ENCODE data around the gene MRTO4. TPM values are rescaled to one million over a fixed set of nuclear protein-coding genes. Genes with fewer than 3 reads are reported as not detected.
A peak's percentile ranks its signal among the peaks of the same experiment; 100 is the strongest.
"Not testable (repeated sequence)": the region's sequence is repeated elsewhere in the genome, so short reads cannot be mapped to it uniquely, and the experiment has no call there.

Gene MRTO4
- 59.6 and 61.5 TPM in 2 replicates for total RNA-seq (2014; rRNA removed)
- 36.2 TPM for polyA plus RNA-seq (2012)

GRCh38 chr1:19251305-19252196, at the start of gene MRTO4, which contains the start of gene EMC1:
MRTO4 (plus strand) TSS chr1:19251805; CDS start chr1:19251836, 31 bp downstream.
EMC1 (minus strand) TSS chr1:19251524; CDS start chr1:19251509, 15 bp downstream.
- DNase-seq (ENCODE audit: low read depth): peak; percentile 80

DNA sequence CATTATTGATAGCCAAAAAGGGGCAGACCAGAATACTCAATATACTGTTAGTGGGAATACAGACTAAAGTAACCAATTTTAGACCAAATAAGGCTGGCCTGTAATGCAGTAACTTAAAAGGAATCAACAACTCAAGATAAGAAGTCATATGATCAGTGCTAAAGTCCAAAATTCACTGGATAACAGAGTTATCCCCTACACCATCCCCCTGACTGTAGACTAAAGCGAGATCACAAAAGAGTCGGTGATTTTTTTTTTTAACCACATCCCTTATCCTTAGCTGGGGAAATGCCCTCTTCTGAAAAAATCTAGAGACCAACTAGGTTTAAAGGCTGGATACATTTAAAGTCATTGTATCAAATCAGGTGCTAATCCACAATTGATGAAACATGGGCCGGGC, 49.2 kb upstream of the MRTO4 start:
- no peak for DNase-seq (ENCODE audit: low read depth)

- peak; percentile 52 for DNase-seq (ENCODE audit: low read depth)
Measured at GRCh38 chr1:19203440-19203839, 48.2 kb upstream of the MRTO4 start.

GRCh38 chr1:19204446-19205266, 46.9 kb upstream of the MRTO4 start:
- peak; percentile 16 for DNase-seq (ENCODE audit: low read depth)

DNA sequence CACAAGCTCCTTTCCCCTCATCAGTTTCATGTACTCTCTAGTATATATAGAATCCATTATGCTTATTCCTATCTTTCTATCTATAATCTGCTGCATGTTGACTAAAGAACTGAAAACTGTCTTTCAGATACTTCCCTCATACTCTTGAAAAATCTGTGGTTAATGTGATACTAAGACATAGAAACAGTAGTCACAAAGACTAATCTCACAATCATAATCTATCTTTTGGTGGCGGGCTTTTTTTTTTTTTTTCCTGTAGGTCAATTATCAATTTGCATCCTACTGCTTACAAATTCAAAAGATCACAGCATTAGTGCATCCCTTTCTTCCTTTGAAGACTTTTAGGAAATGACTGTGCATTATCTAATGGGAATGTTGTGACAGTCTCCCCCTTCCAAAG, 46.2 kb upstream of the MRTO4 start:
- no peak for DNase-seq (ENCODE audit: low read depth)

- DNase-seq (ENCODE audit: low read depth): no peak
Measured at GRCh38 chr1:19205845-19206244, 45.8 kb upstream of the MRTO4 start.

- no peak for DNase-seq (ENCODE audit: low read depth)
Measured at GRCh38 chr1:19206947-19207346, 44.7 kb upstream of the MRTO4 start.

DNA sequence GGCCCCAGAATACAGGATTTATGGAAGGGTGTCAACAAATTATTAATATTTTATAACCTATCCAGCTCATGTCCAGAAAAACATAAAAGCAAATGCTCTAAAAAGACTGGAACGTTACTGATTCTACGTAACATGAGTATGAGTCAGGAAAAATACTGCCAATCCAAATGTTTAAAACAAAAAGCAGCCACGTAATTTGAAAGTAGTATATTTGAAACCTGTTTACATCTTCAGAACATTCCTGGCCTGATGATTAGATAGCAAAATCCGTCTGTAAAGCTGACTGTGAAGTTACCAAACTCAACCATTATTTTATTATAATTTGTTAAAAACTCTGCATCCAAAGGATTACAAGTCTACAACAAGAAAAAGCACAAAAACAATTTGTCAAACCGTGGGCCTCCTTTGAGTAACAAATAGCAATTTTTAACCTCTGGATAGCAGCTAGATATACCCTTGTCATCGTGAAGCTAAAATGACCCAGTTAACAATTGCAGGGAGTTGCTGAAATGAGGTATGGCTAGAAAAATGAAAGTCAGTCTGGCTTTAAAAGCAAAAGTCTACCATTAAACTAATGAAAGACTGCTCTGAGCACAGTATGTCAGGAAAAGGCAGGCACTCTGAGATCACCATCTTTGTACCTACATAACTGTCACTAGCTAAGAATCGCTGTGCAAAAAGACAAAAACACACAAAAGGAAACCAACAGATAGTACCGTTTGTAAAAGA, 42.7 kb upstream of the MRTO4 start:
- peak; percentile 34 for DNase-seq (ENCODE audit: low read depth)

DNA sequence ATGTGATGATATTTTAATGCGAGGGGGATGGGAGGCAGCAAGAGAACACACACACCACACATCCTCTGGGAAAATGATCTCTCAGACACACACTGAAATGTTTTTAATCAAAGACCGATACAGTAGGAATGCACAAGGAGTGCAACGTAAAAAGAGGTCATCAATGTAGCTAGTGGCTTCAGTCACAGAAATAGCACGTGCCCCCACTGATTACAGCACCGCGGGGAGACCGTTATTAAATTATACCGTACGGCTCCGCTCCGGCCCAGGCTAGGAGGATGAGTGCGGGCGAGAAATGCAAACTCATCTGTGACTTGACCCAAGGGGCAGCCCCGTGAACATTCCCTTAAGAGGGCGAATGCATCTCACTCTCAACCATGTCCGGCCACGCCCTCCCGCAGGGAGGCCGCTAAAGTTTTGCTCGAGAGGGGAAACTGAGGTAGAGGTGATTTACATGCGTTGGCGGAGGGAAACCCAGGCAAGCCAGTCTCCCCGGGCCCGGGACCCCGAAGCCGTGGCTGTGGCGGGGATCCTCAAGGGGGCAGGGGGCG, 42.1 kb upstream of the MRTO4 start:
- DNase-seq (ENCODE audit: low read depth): peak; percentile 42

DNA sequence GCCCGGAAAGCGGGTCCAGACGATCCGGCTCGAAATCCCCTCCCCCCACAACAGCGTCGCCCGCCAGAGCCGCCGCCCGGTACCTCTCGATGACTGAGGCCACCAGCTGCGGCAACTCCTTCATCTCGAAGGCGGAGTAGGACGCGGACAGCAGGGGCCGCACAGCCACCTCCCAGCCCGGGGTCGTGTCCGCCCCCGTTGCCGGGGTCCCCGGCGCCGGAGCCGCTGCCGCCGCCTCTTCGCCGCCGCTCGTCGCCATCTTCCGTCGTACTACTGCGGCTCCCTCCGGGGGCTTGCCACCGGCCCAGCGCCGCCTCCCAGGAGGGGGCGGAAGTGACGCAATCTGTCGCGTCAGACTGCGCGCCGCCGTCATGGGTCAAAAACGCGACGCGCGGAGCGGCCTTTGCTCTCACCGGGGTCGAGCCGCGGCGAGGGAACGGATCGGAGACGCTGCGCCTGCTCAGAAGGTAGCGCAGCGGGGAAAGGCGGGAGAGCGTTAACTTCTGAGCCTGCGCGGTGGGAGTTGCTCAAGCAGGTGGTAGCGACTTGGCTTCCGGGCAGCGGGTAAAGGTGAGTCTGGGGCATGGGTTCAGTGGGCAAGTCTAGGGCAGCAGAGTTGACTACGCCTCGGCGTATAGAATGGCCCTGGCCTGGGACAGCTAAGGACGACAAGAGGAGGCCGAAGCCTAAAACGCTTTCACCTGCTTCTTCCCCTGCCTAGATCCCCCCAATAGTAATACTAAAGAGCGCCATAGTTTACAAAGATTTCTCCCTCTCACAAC, 41.4 kb upstream of the MRTO4 start, which contains the start of gene UBR4:
Gene UBR4, minus strand, starts transcription at position 277 of the 782 bp plus-strand sequence. Its CDS starts 18 bp downstream, at position 259.
- DNase-seq (ENCODE audit: low read depth): peak; percentile 92

- DNase-seq (ENCODE audit: low read depth): no peak
Measured at GRCh38 chr1:19210772-19211549, 40.6 kb upstream of the MRTO4 start.

DNA sequence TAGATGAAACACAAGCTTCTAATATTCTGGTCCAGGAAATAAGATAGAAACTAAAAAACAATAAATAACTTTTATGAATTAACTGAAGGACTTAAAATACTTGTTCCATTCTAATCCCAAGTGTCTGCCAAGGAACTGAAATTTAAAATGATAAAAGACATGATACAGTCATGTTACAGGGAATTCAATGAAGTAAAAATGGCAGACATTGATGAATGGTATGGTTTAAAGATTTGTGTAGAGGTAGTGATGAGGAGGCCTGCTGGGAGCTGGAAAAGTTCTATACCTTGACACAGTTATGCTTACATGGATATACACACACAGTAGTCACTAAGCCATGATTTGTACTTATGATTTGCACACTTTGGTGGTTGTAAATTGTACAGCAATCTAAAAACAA, 39.4 kb upstream of the MRTO4 start:
- no peak for DNase-seq (ENCODE audit: low read depth)

- no peak for DNase-seq (ENCODE audit: low read depth)
Measured at GRCh38 chr1:19213580-19213979, 38.0 kb upstream of the MRTO4 start.

DNA sequence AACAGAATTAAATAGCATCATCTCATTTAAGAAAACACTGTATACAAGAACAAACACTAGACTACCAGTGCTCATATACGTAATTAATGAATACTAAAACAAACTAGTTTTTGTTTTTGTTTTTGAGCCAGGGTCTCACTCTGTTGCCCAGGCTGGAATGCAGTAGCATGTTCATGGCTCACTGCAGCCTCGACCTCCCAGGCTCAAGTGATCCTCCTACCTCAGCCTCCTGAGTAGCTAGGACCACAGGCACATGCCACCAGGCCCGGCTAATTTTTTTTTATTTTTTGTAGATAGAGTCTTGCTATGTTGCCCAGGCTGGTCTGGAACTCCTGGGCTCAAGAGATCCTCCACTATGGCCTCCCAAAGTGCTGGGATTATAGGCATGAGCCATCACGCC, 35.0 kb upstream of the MRTO4 start:
- DNase-seq (ENCODE audit: low read depth): not testable (repeated sequence)

GRCh38 chr1:19219451-19219850, 32.2 kb upstream of the MRTO4 start:
- DNase-seq (ENCODE audit: low read depth): peak; percentile 18

- no peak for DNase-seq (ENCODE audit: low read depth)
Measured at GRCh38 chr1:19220080-19220846, 31.3 kb upstream of the MRTO4 start.

DNA sequence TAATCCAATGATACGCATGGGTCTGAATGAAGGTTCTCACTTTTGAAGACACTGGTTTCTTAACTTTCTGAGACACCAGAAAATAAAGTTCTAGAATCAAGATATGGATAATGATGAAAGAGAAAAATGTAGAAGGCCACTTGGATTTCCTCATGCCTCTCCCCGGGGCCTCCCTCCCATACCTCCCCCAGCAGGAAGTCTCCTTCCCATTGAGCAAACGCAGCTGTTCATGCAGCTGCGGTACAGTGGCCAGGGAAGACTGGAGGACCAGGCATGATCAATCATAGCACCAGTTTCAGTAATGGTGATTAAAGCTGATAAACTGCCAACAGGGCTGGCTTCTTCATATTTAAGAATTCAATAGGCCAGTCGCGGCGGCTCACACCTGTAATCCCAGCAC, 30.6 kb upstream of the MRTO4 start:
- DNase-seq (ENCODE audit: low read depth): peak; percentile 61

GRCh38 chr1:19222573-19222972, 29.0 kb upstream of the MRTO4 start:
- DNase-seq (ENCODE audit: low read depth): no peak
